Measurements from ENCODE around the gene BSPRY. TPM values are rescaled to one million over a fixed set of nuclear protein-coding genes. Genes with fewer than 3 reads are reported as not detected.

The BSPRY gene
- 1 to 10 TPM; 3.3 to 5.5 (median 4.3) TPM for total RNA-seq
- 1.2 TPM for total RNA-seq (2013)

GRCh38 chr9:113349445-113350094, at the start of gene BSPRY:
Gene BSPRY, plus strand, starts transcription at chr9:113349541. Its CDS starts 39 bp downstream, at chr9:113349580.
- H3K4me3 ChIP-seq (ENCODE audit: low read length): peak within 1 kb of the TSS; percentile 39
- peaks cover 3% of the 10 kb centered on the region for H3K27me3 ChIP-seq (ENCODE audit: control insufficient read depth, insufficient read depth, low read length)
- DNase-seq (peak; percentile 48 to 58), ATAC-seq (peak; percentile 56 to 68 (median 67))
- no peaks in the 10 kb centered on the region for H3K9me3 Mint-ChIP-seq
- peaks cover 28 to 29% of the 10 kb centered on the region in 2 donors for H3K4me1 Mint-ChIP-seq
- intact Hi-C loops (cut with micrococcal nuclease): loop anchor here (10.0 kb wide), 1 partner anchor 55 kb away; no protein-coding TSS in a partner anchor
- H3K4me3 Mint-ChIP-seq: peak within 1 kb of the TSS; percentile 89
- H3K9me3 ChIP-seq (ENCODE audit: control insufficient read depth, insufficient read depth, low read length): no peaks in the 10 kb centered on the region
- TF ChIP-seq CTCF (IDR thresholded peaks at IDR 0.05): no peak
- H3K27ac ChIP-seq (ENCODE audit: low read length): no peak within 1 kb of the TSS
- no peaks in the 10 kb centered on the region for H3K27me3 Mint-ChIP-seq (ENCODE audit: low read depth in 2 of 2)
- no peaks in the 10 kb centered on the region for H3K36me3 ChIP-seq (ENCODE audit: control insufficient read depth, insufficient read depth, low read length)
- H3K4me1 ChIP-seq (ENCODE audit: control insufficient read depth, insufficient read depth, low read length): peaks cover 32% of the 10 kb centered on the region
- no peaks in the 10 kb centered on the region for H3K36me3 Mint-ChIP-seq
- peak within 1 kb of the TSS; percentile 82 to 88 for H3K27ac Mint-ChIP-seq
- WGBS (ENCODE audit: insufficient coverage): under 1% methylated on average over 71 of the region's 71 CpGs

DNA sequence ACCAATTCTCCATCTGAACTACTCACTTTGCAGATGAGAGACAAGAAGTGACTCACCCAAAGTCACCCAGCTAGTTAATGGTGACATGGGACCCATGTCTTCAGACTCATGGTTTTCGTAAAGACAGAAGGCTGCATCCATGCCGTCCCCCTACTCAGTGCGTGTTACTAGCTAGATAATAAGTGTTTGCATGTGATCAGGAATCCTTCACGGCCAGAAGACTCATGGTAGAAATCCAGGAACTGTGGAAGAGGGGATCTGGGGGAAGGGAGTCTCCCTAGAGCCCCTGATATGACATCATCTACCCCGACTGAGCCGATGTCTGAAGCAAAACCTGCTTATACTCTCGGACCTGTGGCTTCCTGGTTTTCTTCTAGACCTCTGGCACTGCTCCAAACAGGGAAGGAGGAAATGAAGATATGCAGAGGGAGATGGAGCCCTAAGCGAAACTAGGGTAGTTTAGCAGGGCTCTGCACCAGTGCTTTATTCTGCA, 49.5 kb upstream of the BSPRY start:
- H3K27ac ChIP-seq (ENCODE audit: low read length): no peak overlapping the region
- no peak for TF ChIP-seq CTCF (IDR thresholded peaks at IDR 0.05)
- Mint-ChIP-seq H3K36me3 (no peaks in the 10 kb centered on the region), H3K4me3 (no peak overlapping the region), H3K27ac (no peak overlapping the region), H3K9me3 (no peaks in the 10 kb centered on the region), H3K27me3 (ENCODE audit: low read depth in 2 of 2) (peaks cover 7 to 26% of the 10 kb centered on the region in 2 donors), H3K4me1 (no peaks in the 10 kb centered on the region)
- no peaks in the 10 kb centered on the region for H3K27me3 ChIP-seq (ENCODE audit: control insufficient read depth, insufficient read depth, low read length)
- intact Hi-C loops (cut with micrococcal nuclease): loop anchor here (10.0 kb wide), 1 partner anchor 45 kb away; the partner anchor contains the start of genes BSPRY and WDR31
- no peak overlapping the region for H3K4me3 ChIP-seq (ENCODE audit: low read length)
- H3K4me1 ChIP-seq (ENCODE audit: control insufficient read depth, insufficient read depth, low read length): no peaks in the 10 kb centered on the region
- ATAC-seq: no peak
- WGBS (ENCODE audit: insufficient coverage): 44% methylated on average over 8 of the region's 8 CpGs
- DNase-seq: no peak
- H3K36me3 ChIP-seq (ENCODE audit: control insufficient read depth, insufficient read depth, low read length): no peaks in the 10 kb centered on the region
- no peaks in the 10 kb centered on the region for H3K9me3 ChIP-seq (ENCODE audit: control insufficient read depth, insufficient read depth, low read length)

DNA sequence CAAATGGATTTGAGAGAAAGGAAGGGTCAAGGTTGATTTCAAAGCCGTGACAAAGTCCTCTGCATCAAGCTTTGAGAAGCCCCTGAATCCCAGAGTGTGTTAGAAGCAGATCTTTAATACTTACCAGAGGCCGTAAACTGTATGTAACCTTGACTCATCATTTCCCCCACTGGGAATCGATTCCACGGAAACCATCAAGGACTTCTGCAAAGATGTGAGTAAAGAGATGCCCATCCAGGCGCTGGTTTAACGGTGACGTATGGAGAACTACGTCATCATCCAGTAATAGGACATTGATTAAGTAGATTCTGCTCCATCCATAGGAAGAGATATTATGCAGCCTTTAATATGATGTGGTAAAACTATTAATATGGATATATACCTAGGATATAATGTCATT, 47.8 kb upstream of the BSPRY start:
- no peak overlapping the region for H3K27ac ChIP-seq (ENCODE audit: low read length)
- peaks cover 9 to 26% of the 10 kb centered on the region in 2 donors for H3K27me3 Mint-ChIP-seq (ENCODE audit: low read depth in 2 of 2)
- DNase-seq (no peak), ATAC-seq (no peak)
- H3K36me3 ChIP-seq (ENCODE audit: control insufficient read depth, insufficient read depth, low read length): no peaks in the 10 kb centered on the region
- no peaks in the 10 kb centered on the region for H3K9me3 ChIP-seq (ENCODE audit: control insufficient read depth, insufficient read depth, low read length)
- no peaks in the 10 kb centered on the region for H3K4me1 ChIP-seq (ENCODE audit: control insufficient read depth, insufficient read depth, low read length)
- H3K9me3 Mint-ChIP-seq: no peaks in the 10 kb centered on the region
- no peaks in the 10 kb centered on the region for H3K27me3 ChIP-seq (ENCODE audit: control insufficient read depth, insufficient read depth, low read length)
- H3K36me3 Mint-ChIP-seq: no peaks in the 10 kb centered on the region
- TF ChIP-seq CTCF (IDR thresholded peaks at IDR 0.05): no peak
- H3K4me3 ChIP-seq (ENCODE audit: low read length): no peak overlapping the region
- no peak overlapping the region for H3K27ac Mint-ChIP-seq
- H3K4me3 Mint-ChIP-seq: no peak overlapping the region
- H3K4me1 Mint-ChIP-seq: no peaks in the 10 kb centered on the region
- intact Hi-C loops (cut with micrococcal nuclease): no loop called here
- WGBS (ENCODE audit: insufficient coverage): 89% methylated on average over 7 of the region's 8 CpGs

Measured in natural killer cell (primary cell).